ENCODE data around the gene SH3BP4. TPM values are rescaled to one million over a fixed set of nuclear protein-coding genes. Genes with fewer than 3 reads are reported as not detected.
A peak's percentile ranks its signal among the peaks of the same experiment; 100 is the strongest.
"Not testable (repeated sequence)": the region's sequence is repeated elsewhere in the genome, so short reads cannot be mapped to it uniquely, and the experiment has no call there.

The SH3BP4 gene
- total and polyA plus RNA-seq, 4 donors: 4.5 to 32.2 (median 16.3) TPM

DNA sequence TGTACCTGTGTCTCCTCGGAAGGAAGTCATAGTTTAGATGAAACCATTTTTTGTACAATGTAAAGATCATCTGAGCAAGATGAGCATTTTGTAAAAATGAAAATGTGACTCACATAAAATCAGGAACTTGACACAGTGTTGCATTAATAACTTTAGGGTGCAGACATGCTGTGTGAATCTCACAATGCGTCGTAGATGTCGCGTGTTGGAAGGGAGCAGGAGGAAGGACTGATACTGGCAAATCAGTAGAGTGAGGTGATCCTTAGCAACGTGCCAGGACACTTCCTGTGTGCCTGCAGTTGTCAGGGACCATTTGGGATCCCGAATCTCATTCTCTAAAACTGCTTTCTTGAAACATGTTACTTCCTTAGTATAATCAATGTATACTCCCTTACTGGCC lies 103.1 kb downstream of the SH3BP4 start:
- H3K4me3 ChIP-seq (ENCODE audit: low read length in 2 of 2): no peak overlapping the region
- H3K9me3 ChIP-seq (ENCODE audit: control insufficient read depth, low read length): no peaks in the 10 kb centered on the region
- DNase-seq (no peak), ATAC-seq (ENCODE audit: low FRiP score) (no peak)
- WGBS, 2 donors: 89 to 90% methylated on average over 7 of the region's 7 CpGs
- H3K27me3 ChIP-seq (ENCODE audit: control insufficient read depth in 1 of 2, insufficient read depth in 2 of 2, low read length in 1 of 2): no peaks in the 10 kb centered on the region
- H3K27ac ChIP-seq (ENCODE audit: low read depth in 1 of 2, low read length in 2 of 2): no peak overlapping the region
- intact Hi-C loops (cut with DNase I): loop anchor here in 1 of 2 donors (5.0 kb wide), 1 partner anchor 103 kb away; the partner anchor contains the start of gene SH3BP4
- no peaks in the 10 kb centered on the region for H3K36me3 ChIP-seq (ENCODE audit: control insufficient read depth in 1 of 2, insufficient read depth in 2 of 2, low read length in 1 of 2)
- no peaks in the 10 kb centered on the region for H3K4me1 ChIP-seq (ENCODE audit: control insufficient read depth in 1 of 2, insufficient read depth in 2 of 2, low read length in 2 of 2)

DNA sequence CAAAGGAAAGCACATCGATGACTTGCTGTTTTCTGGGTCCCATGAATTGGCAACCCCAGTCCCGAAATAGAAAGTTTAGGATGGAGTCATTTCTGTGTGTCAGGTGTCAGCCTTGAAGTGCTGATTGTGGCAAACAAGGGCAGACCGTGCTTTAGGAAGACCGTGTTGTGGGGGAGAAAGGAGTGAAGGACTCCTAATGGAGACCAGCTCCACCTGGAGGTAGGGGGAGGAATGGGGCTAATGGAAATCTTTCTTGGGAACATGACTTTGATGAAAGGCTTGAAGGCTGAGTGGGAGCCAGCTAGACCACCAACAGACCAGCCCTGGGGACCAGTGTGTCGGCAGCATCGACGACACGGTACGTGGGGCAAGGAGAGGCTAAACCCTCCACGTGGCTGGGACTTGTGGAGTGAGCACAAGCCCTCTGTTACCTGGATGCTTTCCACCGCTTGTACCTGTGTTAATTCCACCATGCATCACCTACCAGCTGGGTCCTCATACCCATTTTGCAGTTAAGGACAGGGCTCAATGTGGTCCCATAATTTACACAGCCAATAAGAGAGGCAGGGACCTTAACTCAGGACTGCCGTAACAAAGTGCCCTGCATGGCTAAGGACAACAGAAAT lies 104.2 kb downstream of the SH3BP4 start:
- ATAC-seq (ENCODE audit: low FRiP score) (no peak), DNase-seq (no peak)
- intact Hi-C loops (cut with DNase I): no loop called here
- Histone ChIP-seq H3K36me3 (ENCODE audit: control insufficient read depth in 1 of 2, insufficient read depth in 2 of 2, low read length in 1 of 2) (no peaks in the 10 kb centered on the region), H3K27ac (ENCODE audit: low read depth in 1 of 2, low read length in 2 of 2) (no peak overlapping the region), H3K4me3 (ENCODE audit: low read length in 2 of 2) (no peak overlapping the region), H3K27me3 (ENCODE audit: control insufficient read depth in 1 of 2, insufficient read depth in 2 of 2, low read length in 1 of 2) (no peaks in the 10 kb centered on the region), H3K9me3 (ENCODE audit: control insufficient read depth, low read length) (no peaks in the 10 kb centered on the region), H3K4me1 (ENCODE audit: control insufficient read depth in 1 of 2, insufficient read depth in 2 of 2, low read length in 2 of 2) (no peaks in the 10 kb centered on the region)
- WGBS, 2 donors: 90 to 91% methylated on average over 12 of the region's 12 CpGs

DNA sequence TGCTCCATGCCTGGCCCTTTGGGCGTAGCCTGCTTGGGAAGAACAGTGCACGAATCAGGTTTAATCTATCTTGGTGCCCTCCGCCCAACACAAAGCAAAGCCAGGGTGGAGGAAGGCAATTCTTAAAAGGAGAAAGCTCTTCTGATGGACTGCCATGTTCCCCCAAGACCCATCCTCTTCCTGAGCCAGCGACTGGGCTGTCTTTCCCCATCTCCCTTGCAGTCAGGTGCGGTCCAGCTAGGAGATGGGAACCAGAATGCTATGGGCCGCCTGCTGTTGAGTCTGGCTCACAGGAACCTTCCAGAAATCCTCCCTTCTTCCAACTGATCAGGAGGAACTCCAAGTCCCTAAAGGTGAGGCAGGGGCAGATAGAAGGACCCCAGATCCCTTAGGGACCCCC lies 105.0 kb downstream of the SH3BP4 start:
- intact Hi-C loops (cut with DNase I): no loop called here
- no peaks in the 10 kb centered on the region for H3K36me3 ChIP-seq (ENCODE audit: control insufficient read depth in 1 of 2, insufficient read depth in 2 of 2, low read length in 1 of 2)
- no peak for ATAC-seq (ENCODE audit: low FRiP score)
- no peaks in the 10 kb centered on the region for H3K4me1 ChIP-seq (ENCODE audit: control insufficient read depth in 1 of 2, insufficient read depth in 2 of 2, low read length in 2 of 2)
- no peak overlapping the region for H3K4me3 ChIP-seq (ENCODE audit: low read length in 2 of 2)
- H3K27ac ChIP-seq (ENCODE audit: low read depth in 1 of 2, low read length in 2 of 2): no peak overlapping the region
- no peaks in the 10 kb centered on the region for H3K27me3 ChIP-seq (ENCODE audit: control insufficient read depth in 1 of 2, insufficient read depth in 2 of 2, low read length in 1 of 2)
- no peak for DNase-seq
- no peaks in the 10 kb centered on the region for H3K9me3 ChIP-seq (ENCODE audit: control insufficient read depth, low read length)
- WGBS, 2 donors: 95 to 96% methylated on average over 6 of the region's 6 CpGs

DNA sequence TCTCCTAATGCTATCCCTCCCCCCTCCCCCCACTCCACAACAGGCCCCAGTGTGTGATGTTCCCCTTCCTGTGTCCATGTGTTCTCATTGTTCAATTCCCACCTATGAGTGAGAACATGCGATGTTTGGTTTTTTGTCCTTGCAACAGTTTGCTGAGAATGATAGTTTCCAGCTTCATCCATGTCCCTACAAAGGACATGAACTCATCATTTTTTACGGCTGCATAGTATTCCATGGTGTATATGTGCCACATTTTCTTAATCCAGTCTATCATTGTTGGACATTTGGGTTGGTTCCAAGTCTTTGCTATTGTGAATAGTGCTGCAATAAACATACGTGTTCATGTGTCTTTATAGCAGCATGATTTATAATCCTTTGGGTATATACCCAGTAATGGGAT lies 105.8 kb downstream of the SH3BP4 start:
- ATAC-seq (ENCODE audit: low FRiP score); H3K9me3 ChIP-seq (ENCODE audit: control insufficient read depth, low read length); H3K4me1 ChIP-seq (ENCODE audit: control insufficient read depth in 1 of 2, insufficient read depth in 2 of 2, low read length in 2 of 2); H3K4me3 ChIP-seq (ENCODE audit: low read length in 2 of 2); H3K36me3 ChIP-seq (ENCODE audit: control insufficient read depth in 1 of 2, insufficient read depth in 2 of 2, low read length in 1 of 2); H3K27me3 ChIP-seq (ENCODE audit: control insufficient read depth in 1 of 2, insufficient read depth in 2 of 2, low read length in 1 of 2); DNase-seq; H3K27ac ChIP-seq (ENCODE audit: low read depth in 1 of 2, low read length in 2 of 2); intact Hi-C loops (cut with DNase I): not testable (repeated sequence)
- WGBS, 2 donors: 97 to 100% methylated on average over 2 of the region's 3 CpGs

DNA sequence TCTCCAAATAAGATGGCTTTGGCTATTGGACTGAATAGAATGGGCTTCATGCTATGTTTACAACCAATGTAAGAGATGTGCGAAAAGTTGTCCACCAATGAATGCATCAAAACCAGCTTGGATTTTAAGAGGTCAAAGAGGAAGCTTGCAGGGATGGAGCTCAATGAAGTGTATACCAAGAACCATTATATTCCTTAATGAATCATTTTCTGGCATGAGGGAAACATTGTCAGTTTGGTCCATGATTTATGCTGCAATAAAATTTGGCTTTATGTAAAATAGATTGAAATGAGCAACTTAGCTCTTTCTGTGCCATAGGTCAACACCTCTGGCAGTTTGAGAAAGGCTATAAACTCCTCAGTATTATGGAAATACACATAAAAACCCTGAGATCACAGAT lies 107.3 kb downstream of the SH3BP4 start:
- ATAC-seq (ENCODE audit: low FRiP score) (no peak), DNase-seq (no peak)
- Histone ChIP-seq H3K4me3 (ENCODE audit: low read length in 2 of 2) (no peak overlapping the region), H3K9me3 (ENCODE audit: control insufficient read depth, low read length) (no peaks in the 10 kb centered on the region), H3K4me1 (ENCODE audit: control insufficient read depth in 1 of 2, insufficient read depth in 2 of 2, low read length in 2 of 2) (no peaks in the 10 kb centered on the region), H3K36me3 (ENCODE audit: control insufficient read depth in 1 of 2, insufficient read depth in 2 of 2, low read length in 1 of 2) (no peaks in the 10 kb centered on the region), H3K27ac (ENCODE audit: low read depth in 1 of 2, low read length in 2 of 2) (no peak overlapping the region), H3K27me3 (ENCODE audit: control insufficient read depth in 1 of 2, insufficient read depth in 2 of 2, low read length in 1 of 2) (no peaks in the 10 kb centered on the region)
- 97% methylated on average over 1 of the region's 1 CpG for WGBS, 2 donors
- intact Hi-C loops (cut with DNase I): no loop called here

DNA sequence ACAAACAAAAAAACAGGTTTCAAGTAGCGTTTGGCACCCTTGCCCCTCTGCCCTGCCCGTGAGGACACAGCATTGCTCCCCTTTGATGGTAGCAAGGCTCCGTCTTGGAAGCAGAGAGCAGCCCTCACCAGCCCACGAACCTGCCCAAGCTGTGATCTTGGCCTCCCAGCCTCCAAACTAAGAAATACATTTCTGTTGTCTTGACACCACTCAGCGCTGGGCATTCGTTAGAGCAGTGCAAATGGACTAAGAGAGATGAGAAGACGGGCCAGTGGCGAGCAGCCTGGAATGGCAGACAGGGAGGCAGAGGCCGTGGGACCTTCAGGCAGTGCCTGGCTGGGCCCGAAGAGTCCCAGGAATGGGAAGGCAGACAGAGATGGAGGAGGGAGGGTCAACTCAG lies 109.8 kb downstream of the SH3BP4 start:
- no peaks in the 10 kb centered on the region for H3K9me3 ChIP-seq (ENCODE audit: control insufficient read depth, low read length)
- intact Hi-C loops (cut with DNase I): no loop called here
- no peak overlapping the region for H3K27ac ChIP-seq (ENCODE audit: low read depth in 1 of 2, low read length in 2 of 2)
- H3K4me3 ChIP-seq (ENCODE audit: low read length in 2 of 2): no peak overlapping the region
- whole genome bisulfite sequencing, 2 donors: 95 to 97% methylated on average over 10 of the region's 10 CpGs
- ATAC-seq (ENCODE audit: low FRiP score) (no peak), DNase-seq (no peak)
- no peaks in the 10 kb centered on the region for H3K4me1 ChIP-seq (ENCODE audit: control insufficient read depth in 1 of 2, insufficient read depth in 2 of 2, low read length in 2 of 2)
- H3K27me3 ChIP-seq (ENCODE audit: control insufficient read depth in 1 of 2, insufficient read depth in 2 of 2, low read length in 1 of 2): no peaks in the 10 kb centered on the region
- H3K36me3 ChIP-seq (ENCODE audit: control insufficient read depth in 1 of 2, insufficient read depth in 2 of 2, low read length in 1 of 2): no peaks in the 10 kb centered on the region

DNA sequence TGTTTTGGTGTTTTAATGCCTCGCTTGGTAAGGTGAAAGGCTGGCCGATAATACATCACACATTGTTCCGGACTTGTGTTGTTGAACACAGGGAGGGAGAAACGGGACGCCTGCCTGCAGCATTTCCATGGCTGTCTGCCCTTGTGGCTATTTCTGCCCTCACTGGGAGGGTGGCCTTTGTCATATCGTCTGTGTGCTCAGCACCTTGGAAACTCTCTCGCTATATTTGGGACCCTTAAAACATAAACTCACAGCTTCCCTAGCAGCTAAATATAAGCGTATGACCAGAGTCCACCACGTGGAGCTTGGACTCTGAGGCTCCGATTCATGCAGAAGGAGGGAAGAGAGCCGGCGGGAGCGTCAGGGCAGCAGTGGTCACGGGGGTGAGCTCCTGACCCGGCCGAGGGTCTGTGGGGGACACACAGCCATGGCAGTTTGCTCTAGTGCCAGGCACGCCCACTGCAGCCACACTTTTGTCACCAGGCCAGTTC lies 111.7 kb downstream of the SH3BP4 start:
- DNase-seq: no peak
- H3K27ac ChIP-seq (ENCODE audit: low read depth in 1 of 2, low read length in 2 of 2): peak overlapping the region in 1 of 2 donors; percentile 13
- H3K9me3 ChIP-seq (ENCODE audit: control insufficient read depth, low read length): no peaks in the 10 kb centered on the region
- H3K27me3 ChIP-seq (ENCODE audit: control insufficient read depth in 1 of 2, insufficient read depth in 2 of 2, low read length in 1 of 2): no peaks in the 10 kb centered on the region
- intact Hi-C loops (cut with DNase I): no loop called here
- 3% methylated on average over 17 of the region's 17 CpGs for WGBS, 2 donors
- no peak overlapping the region for H3K4me3 ChIP-seq (ENCODE audit: low read length in 2 of 2)
- peak; percentile 37 for ATAC-seq (ENCODE audit: low FRiP score)
- H3K4me1 ChIP-seq (ENCODE audit: control insufficient read depth in 1 of 2, insufficient read depth in 2 of 2, low read length in 2 of 2): no peaks in the 10 kb centered on the region
- no peaks in the 10 kb centered on the region for H3K36me3 ChIP-seq (ENCODE audit: control insufficient read depth in 1 of 2, insufficient read depth in 2 of 2, low read length in 1 of 2)

DNA sequence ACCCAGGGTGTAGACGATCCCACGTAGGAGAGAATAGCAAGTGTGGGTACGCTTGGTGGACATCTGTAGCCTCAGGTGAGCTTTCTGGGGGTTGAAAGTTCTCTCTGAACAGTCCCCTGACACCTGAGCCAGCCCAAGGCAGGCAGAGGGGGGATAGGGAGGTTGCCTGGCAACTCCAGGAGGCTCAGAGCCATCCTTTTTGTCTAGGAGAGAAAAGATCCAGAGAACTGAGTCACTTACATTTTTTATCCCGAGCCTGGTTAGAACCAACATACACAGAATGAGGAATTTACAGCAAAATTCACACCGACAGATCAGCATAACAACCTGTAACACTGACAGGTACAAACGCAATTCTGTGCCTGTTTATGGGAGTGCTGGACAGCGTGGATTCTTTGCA lies 113.2 kb downstream of the SH3BP4 start:
- H3K4me1 ChIP-seq (ENCODE audit: control insufficient read depth in 1 of 2, insufficient read depth in 2 of 2, low read length in 2 of 2): no peaks in the 10 kb centered on the region
- no peak for ATAC-seq (ENCODE audit: low FRiP score)
- H3K27ac ChIP-seq (ENCODE audit: low read depth in 1 of 2, low read length in 2 of 2): no peak overlapping the region
- DNase-seq: no peak
- no peaks in the 10 kb centered on the region for H3K36me3 ChIP-seq (ENCODE audit: control insufficient read depth in 1 of 2, insufficient read depth in 2 of 2, low read length in 1 of 2)
- no peaks in the 10 kb centered on the region for H3K9me3 ChIP-seq (ENCODE audit: control insufficient read depth, low read length)
- H3K4me3 ChIP-seq (ENCODE audit: low read length in 2 of 2): no peak overlapping the region
- H3K27me3 ChIP-seq (ENCODE audit: control insufficient read depth in 1 of 2, insufficient read depth in 2 of 2, low read length in 1 of 2): no peaks in the 10 kb centered on the region
- 85 to 86% methylated on average over 7 of the region's 7 CpGs for WGBS, 2 donors
- intact Hi-C loops (cut with DNase I): no loop called here

DNA sequence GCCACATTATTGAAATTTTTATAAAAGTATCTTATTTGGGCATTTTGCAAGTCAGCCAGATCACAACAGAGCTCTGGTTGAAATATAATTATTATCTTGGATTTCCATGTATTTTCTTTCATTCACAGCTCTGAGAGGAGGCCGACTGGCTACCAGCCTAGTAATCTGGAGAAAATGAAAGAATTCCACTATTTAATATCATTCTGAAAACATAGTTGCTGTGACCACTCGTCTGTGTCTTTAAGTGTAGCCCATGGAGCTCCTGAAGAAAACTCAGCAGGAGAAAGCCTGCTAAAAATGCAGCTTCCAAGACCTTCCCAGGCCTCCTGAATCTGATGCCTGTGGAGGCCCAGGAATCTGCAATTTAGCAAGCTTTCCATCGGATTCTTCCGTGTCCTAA lies 114.7 kb downstream of the SH3BP4 start:
- no peak overlapping the region for H3K4me3 ChIP-seq (ENCODE audit: low read length in 2 of 2)
- H3K27me3 ChIP-seq (ENCODE audit: control insufficient read depth in 1 of 2, insufficient read depth in 2 of 2, low read length in 1 of 2): no peaks in the 10 kb centered on the region
- no peak for ATAC-seq (ENCODE audit: low FRiP score)
- H3K9me3 ChIP-seq (ENCODE audit: control insufficient read depth, low read length): no peaks in the 10 kb centered on the region
- WGBS, 2 donors: 8 to 17% methylated on average over 4 of the region's 4 CpGs
- H3K4me1 ChIP-seq (ENCODE audit: control insufficient read depth in 1 of 2, insufficient read depth in 2 of 2, low read length in 2 of 2): no peaks in the 10 kb centered on the region
- no peak for DNase-seq
- no peaks in the 10 kb centered on the region for H3K36me3 ChIP-seq (ENCODE audit: control insufficient read depth in 1 of 2, insufficient read depth in 2 of 2, low read length in 1 of 2)
- intact Hi-C loops (cut with DNase I): no loop called here
- no peak overlapping the region for H3K27ac ChIP-seq (ENCODE audit: low read depth in 1 of 2, low read length in 2 of 2)

Data from aorta (tissue), 5 donors.